ENCODE measurements around the gene STAT5A.
"Not testable (repeated sequence)": the region's sequence is repeated elsewhere in the genome, so short reads cannot be mapped to it uniquely, and the experiment has no call there.

The STAT5A gene

GRCh38 chr17:42285346-42286050 is 2.8 kb upstream of the STAT5A start:
- no peak for DNase-seq

DNA sequence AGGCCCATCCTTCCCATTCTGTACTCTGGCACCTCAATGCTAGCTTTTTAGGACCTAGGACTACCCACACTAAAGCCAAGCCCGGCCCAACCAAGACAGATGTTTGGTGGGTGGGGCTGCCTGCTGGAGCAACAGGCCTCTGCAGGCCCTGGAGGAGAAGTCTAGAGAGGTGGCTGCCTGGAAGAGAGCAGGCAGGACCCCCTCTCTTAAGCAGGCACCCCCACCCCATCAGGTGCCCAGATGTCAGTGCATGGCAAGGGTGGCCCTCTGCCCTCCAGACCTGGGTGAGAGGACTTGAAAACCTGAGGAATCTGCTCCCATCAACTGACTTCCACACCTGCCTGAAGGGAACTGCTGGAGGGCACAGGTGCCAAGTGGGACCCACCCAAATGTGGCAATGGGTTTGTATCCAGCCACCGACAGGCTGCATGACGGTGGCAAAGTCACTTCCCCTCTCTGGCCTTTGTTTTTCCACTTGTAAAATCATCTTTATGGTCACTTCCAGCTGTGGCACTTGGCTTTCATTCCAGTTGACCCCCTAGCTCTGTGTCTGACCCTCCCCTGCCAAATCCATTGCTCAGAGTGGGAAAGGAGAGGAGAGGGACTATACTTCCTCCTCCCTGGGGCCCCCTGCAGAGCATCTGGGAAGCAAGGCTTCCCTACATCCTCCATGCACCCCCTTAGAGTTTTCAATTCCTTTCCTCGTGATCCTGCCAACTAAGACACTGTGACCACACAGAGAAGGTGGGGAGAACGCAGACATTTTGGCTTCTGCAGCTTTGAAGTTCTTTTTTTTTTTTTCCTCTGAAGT is 1.7 kb upstream of the STAT5A start:
- DNase-seq = peak in 1 of 5 experiments; percentile 27

GRCh38 chr17:42287305-42287976 is 857 bp upstream of the STAT5A start:
- peak in 4 of 5 experiments; percentile 22 to 81 (median 34) for DNase-seq

DNA sequence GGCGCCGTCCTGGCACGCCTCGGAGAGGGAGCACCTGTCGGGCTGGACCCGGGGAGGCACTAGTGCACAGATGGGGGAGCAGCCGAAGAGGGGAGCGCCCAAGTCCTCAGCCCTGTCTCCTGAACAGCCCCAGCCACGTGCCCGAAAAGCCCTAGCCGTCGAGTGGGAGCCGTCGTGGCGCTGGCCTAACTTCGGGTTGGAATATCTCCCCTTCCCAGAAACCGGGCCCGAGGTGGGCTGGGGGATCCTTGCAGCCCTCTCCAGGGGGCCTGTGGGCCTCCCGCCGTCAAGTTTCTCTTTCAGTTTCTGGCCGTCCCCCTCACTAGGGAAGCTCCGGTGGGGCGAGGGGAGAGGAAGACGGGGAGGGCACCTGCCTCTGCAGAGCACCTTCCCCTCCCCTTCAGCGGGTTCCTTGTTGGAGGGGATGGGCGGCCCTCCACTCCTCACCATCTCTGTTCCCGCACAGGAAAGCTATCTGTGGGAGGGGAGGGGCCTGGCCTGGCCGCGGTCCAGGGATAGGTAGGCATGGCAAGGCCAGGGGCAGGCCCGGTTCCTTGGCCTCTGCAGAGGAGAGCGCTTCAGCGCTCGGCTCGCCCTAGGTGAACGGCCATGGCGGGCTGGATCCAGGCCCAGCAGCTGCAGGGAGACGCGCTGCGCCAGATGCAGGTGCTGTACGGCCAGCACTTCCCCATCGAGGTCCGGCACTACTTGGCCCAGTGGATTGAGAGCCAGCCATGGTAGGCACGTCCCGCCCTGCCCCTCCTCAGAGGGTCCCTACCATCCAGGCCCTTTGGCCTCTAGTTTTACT is 709 bp downstream of the STAT5A start:
- peak in 4 of 5 experiments; percentile 41 to 63 (median 56) for DNase-seq

DNA sequence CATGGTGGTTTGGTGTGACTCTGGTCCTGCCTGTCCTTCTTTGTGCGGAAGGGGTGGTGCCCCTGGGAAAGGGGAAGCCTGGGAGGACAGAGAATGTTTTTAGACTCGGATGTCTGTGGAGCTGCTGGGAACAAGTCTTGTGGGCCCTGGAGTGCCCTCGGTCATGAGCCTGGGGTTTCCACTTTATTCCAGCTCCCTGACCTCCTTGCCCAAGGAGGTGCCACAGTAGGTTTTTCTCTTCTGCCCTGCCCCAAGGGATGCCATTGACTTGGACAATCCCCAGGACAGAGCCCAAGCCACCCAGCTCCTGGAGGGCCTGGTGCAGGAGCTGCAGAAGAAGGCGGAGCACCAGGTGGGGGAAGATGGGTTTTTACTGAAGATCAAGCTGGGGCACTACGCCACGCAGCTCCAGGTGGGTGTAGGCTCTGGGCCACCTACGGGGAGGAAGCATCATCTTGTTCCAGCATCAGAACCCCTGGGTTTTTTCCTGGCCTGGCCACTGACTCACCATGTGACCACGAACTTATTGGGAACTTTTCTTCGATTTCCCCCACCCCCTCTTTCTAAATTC is 1.4 kb downstream of the STAT5A start:
- DNase-seq = peak in 2 of 5 experiments; percentile 33 to 57

DNA sequence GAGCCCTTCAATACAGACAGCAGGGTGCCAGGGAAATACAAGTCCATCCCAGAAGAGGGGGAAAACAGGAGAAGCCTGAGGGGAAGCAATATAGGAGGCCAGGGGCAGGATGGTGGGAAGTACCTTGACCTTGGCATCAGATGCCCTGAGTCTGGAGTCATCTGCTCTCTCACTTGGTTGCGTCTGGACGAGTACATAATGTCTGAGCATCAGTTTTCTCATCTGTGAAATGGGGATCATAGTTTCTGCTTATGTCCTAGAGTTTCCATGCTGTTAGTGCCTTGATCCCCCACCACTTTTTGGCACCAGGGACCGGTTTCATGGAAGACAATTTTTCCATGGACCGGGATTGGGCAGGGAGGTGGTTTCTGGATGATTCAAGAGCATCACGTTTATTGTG is 2.3 kb downstream of the STAT5A start:
- no peak for DNase-seq

- DNase-seq = no peak
These were observed 2.8 kb downstream of the STAT5A start for GRCh38 chr17:42291129-42291528.

- DNase-seq = no peak
These were observed 6.4 kb downstream of the STAT5A start for GRCh38 chr17:42294469-42295398.

GRCh38 chr17:42296012-42296411 is 7.7 kb downstream of the STAT5A start:
- no peak for DNase-seq

- DNase-seq = not testable (repeated sequence)
These were observed 9.5 kb downstream of the STAT5A start for GRCh38 chr17:42297775-42298174.

- DNase-seq = not testable (repeated sequence)
These were observed 11.1 kb downstream of the STAT5A start for GRCh38 chr17:42299361-42299760.

GRCh38 chr17:42299913-42300312 is 11.6 kb downstream of the STAT5A start:
- DNase-seq = not testable (repeated sequence)

DNA sequence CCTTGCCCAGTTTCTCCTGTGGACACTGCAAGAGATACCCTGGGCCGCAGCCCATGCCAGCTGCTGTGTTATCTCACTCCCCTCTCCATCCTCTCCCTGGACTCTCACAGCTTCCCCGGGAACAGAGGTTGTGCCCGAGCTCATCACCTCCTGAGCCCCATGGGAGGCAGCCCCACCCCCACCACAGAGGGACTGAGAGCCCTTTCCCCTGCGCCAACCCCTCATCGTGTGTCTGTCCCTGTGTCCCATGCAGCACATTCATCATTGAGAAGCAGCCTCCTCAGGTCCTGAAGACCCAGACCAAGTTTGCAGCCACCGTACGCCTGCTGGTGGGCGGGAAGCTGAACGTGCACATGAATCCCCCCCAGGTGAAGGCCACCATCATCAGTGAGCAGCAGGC is 12.7 kb downstream of the STAT5A start:
- no peak for DNase-seq

DNA sequence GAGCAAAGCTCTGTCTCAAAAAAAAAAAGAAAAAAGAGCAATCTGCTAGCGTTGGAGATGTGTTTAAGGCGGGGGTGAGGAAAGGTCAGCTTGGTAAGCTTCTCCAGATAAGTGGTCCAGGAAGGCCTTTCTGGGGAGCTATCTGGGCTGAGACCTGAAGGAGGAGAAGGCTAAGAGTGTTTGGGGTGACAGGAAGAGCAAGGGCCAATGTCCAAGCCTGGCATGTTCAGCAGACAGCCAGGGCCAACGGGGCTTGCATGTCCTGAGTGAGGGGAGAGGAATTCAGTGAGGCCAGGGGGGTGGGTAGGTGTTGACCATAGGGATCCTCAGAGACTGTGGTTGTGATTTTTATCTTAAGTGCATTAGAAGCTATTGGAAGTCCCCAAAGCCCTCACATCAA is 15.4 kb downstream of the STAT5A start:
- no peak for DNase-seq

DNA sequence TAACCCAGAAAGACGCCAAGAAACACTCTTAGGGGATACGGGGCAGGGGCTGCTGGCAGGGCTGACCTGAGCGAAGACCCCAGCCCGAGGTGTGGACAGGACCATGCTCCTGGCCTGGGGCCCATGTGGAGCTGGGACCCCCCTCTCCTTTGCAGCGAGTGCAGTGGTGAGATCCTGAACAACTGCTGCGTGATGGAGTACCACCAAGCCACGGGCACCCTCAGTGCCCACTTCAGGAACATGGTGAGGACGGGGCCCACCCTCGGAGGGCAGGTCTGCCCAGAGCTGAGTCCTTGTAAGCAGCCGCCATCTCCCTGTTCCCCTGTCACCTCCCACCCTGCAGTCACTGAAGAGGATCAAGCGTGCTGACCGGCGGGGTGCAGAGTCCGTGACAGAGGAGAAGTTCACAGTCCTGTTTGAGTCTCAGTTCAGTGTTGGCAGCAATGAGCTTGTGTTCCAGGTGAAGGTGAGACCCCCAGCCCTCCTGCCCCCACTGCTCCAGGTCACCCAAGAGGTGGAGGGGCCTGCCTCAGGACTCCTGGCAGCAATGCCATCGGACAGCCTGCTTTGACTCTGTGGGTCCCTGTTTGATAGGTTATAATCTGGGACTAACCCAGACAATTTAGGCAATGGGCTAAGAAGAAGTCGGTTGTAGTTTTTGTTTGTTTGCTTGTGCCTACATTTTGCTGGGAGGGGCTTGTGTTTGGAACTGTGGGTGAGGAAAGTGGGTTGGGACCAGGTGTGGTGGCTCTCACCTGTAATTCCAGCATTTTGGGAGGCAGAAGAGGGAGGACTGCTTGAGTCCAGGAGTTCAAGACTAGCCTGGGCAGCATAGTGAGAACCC is 16.1 kb downstream of the STAT5A start:
- DNase-seq = no peak

- DNase-seq = not testable (repeated sequence)
These were observed 16.7 kb downstream of the STAT5A start for GRCh38 chr17:42305031-42305330.

GRCh38 chr17:42305543-42306384 is 17.5 kb downstream of the STAT5A start:
- DNase-seq = no peak

DNA sequence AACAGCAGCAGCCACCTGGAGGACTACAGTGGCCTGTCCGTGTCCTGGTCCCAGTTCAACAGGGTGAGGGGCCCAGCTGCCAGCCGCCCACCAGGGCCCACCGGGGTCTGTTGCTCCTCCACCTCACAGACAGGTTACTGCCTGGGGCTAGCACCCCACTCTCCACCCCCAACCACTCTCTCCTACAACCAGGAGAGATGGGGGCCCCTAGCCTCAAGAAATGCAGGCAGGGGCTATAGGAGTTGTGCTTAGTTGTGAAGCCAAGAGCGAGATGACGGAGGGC is 18.0 kb downstream of the STAT5A start:
- no peak for DNase-seq

DNA sequence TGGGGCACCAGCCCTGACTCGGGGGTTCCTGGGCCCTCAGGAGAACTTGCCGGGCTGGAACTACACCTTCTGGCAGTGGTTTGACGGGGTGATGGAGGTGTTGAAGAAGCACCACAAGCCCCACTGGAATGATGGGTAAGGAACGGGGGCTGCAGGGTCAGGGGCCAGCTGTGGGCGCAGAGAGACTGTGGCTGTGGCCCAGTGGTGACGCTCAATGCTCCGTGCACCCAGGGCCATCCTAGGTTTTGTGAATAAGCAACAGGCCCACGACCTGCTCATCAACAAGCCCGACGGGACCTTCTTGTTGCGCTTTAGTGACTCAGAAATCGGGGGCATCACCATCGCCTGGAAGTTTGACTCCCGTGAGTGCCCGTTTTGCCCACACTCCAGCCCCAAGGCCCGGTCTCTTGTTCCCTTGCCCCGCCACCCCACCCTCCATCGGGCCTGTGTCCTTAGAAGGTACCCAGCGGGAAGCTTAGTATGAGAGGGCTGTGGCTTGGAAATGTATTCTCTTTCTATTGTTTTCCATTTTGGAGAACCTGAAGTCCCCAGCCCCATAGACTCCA is 19.1 kb downstream of the STAT5A start:
- no peak for DNase-seq

Measured in T-helper 2 cell (primary cell).